Suppressor macrophage (primary cell): ENCODE measurements around the gene DAPK2.

Experiments
- DNase-seq, 4 experiments: peaks; one replicate each; pipeline ENCODE4 v3.0.0-alpha.2; 2020 to 2022

The DAPK2 gene

DNA sequence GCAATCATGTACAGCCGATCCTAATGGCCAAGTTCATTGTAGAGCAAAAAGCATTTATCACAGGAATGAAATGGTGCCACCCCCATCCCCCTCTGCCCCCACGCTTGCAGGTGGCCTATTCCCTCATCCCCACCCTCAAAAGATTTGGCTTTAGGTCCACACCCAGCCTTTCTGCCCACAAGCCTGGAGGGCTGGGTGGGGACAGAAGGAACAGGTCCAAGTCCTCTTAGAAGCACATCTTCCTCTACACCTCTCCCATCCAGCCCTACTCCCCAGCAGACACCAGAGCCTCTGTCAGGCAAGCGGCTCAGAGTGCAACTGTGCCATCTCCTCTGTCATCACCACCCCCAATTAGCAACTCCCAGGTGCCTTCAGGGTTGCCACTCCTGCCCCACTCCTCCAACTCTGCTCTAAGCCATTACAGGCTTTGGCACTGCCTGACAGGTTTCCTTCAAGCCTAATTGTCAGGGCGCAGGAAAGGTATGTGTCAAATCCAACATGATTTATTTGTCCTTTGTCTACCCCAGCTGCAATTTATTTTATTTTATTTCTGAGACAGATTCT, 49.4 kb downstream of the DAPK2 start:
- DNase-seq = no peak

DNA sequence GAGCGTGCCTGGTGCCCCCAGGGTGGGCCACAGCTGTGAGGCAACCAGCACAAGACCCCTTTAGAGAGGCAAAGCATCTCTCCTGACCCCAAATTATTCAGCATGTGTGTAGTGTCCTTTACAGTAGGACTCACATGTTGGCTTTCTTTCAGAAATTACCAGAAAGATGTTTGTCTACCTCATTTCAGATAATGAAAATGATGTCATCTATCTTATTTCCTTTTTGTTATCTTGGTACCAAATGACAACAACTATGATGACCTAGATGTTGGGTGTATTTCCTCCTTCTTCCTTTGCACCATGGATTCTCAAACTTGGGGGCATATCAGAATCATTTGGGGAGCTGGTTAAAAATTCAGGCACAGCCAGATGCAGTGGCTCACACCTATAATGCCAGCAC, 50.5 kb downstream of the DAPK2 start:
- DNase-seq = no peak

DNA sequence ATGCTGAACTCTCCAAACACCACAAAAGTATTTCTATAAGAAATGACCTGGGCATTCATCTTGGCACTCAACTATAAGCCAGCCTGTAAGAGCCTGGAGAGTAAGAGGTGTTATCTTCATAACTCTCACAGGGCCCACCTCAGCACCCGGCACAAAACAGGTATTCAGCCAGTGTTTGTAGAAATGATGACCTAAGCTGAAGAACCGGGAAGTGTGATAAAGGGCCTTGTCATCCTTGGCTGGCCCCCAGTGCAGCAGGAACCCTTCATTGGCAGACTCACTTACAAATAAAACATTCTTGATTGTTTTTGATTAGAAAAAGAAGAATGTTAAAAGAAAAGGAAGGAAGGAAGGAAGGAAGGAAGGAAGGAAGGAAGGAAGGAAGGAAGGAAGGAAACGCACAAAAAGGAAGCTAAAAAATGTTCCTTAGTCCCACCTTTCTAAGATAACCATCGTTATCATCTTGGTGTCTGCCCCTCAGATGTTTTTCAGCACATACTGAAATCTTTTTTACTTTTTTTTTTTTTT, 52.1 kb downstream of the DAPK2 start:
- no peak for DNase-seq

DNA sequence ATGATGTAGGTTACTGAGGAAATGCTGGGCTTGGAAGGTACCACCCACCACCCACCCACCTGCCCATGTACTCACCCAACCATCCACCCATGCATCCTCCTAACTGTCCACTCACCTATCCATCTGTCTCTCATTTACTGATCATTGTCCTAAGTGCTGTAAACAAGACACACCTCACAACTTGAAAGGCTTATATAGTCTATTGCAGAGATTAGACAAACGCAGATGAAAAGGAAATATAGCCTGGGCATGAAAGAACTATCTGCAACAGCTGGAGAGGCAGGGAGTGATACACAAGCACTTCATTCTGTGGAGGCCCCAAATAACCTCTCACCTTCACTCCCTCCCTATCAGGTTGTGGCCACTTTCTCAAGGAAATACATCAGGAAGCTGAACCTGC, 54.0 kb downstream of the DAPK2 start:
- no peak for DNase-seq

DNA sequence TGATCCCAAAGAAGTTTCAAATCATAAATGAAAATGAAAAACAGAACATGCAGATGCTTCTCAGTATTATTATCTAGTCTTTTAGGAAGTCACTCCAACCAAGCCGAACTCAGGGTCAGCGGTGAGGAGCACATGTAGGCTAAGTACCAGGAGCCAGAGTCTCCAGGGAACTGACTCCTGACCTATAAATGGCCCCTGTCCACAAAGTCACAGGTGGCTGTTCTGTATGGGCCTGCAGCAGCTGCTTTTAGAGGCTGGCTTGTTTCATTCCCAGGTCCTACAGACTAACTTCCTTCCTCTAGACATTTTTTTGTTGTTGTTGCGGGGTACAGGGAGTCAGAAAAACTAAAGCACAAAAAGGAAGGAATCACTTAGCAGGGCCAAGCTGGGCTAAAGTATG, 54.6 kb downstream of the DAPK2 start:
- peak in 2 of 4 experiments; percentile 27 to 33 for DNase-seq

DNA sequence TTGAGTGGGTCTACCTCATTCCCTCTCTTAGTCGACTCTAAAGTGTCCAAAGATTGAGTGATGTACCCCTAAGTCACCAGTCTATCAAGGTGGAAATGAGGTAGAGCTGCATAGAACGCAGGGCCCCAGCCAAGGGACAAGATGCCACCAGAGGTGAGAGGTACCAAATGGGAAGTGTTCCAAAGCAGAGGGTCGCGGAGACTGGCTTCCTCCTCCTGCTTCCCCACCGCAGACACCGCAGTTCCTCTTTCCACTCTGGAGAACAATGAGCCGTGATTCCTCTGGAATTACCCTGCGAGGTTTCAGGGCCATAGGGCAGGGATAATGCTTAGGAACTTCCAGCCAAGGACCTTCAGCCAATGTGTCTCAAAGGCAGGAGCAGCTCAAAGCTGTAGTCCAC, 55.8 kb downstream of the DAPK2 start:
- peak; percentile 63 to 78 (median 74) for DNase-seq

DNA sequence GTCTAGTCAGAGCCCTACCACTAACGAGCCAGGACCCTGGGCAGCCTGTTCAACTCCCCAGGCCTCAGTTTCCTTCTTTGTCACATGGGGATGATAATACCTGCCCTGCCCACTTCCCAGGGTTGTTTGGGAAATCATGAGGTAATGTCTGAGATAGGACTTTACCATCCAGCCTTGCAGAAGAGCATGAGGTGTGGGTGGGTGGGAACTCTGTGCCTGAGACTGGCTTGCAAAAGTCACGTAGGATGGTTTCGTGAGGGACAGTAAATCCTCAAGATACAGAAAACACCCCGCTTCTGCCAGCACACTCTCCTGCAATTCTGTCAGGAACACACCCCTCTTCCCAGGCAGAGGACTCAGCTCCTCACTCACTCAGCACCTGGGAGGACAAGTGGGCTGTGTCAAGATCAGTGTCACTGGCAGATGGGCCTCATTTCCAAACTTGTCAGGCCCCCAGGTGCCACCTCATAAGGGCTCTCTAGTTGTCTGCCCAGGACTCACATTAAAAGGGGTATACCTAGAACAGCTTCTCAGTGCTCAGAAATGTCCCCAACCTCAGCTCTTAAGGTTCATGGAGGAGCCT, 58.4 kb downstream of the DAPK2 start:
- DNase-seq = peak in 2 of 4 experiments; percentile 36 to 49

DNA sequence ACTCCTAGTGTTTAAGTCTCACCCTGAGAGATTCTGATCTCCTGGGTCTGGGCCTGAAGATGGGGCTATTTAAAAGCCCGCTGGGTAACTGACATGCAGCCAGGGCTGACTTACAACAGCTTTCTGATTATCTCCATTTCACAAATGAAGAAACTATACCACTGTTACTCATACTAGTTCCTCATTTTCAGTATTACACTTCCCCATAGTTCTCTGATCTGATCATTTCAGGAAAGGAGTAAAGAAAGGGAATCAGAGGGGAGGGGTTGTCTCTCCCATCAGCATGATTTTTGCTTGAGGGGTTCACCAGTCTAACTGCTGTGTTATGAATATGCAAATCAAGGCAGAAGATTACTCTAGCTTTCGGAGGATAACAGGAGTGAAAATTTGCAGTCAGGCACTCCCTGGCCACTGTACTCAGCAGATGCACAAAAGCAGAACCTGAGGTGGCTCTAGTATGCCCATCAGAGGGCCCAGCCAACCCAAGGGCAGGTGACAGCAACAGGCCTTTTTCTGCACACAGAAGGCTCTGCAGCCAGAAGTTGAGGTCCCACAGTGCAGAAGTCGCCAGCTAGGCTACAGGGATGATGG, 59.4 kb downstream of the DAPK2 start:
- DNase-seq = peak; percentile 73 to 89 (median 83)

DNA sequence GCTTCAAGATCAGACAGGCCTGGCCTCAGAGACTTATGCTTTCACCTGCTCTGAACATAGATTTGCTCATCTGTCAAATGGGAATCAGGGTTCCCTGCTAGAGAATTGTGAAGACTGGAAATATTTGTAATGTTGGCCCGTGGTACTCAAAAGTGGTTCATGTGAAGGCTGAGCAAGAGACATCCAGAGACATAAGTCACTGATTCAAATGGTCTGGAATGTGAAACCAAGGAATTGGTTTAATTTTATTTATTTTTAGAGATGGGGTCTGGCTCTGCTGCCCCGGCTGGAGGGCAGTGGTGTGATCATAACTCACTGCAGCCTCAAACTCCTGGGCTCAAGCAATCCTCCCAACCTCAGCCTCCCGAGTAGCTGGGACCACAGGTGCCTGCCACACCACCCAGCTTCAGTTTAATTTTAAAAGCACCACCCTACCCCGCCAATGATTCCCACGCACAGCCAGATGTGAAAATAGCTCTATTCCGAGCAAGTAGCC, 60.1 kb downstream of the DAPK2 start:
- DNase-seq = no peak

DNA sequence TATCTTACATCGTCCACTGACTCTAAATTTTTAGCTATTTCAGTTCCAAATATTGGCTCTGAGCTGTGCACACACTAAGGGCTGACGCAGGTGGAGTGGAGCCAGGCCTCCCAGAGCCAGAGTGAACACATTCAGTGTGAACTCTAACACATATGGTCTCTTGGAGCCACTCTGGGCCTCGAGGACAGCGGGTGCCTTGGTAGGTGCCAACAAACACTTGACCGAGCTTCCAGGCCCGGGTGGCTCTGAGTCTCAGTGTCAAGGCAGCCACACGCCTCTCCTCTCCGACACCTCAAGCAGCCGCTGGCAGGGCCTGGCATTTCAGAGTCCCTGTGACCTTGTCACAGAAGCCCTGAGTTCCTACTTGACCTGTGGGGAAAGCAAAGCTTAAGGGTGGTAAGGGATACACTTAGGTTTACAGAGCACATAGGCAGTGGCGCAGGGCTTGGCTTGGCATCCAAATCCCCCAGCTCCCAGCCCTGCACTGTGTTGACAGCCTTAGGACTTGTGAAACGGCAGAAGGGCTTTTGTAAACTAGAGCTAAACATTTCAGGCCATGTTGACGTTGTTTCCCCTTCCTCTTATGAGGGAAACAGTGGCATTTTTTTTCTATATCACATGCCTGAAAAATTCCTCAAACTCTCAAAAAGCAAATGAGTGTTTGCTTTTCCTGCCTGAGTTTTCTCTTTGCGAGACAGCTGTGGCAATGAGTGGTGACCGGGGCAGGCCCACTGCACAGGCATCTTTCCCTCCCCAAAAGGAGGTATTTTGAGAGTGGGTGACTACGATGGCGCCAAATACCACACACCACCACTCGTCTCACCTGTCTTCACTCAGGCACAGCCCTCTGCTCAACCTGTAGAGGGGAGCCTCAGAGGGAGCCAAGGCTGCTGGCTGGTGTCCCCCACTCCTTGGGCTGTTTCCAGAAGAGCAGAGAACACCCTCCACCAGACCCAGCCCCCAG, 60.8 kb downstream of the DAPK2 start:
- DNase-seq = peak; percentile 58 to 77 (median 71)

DNA sequence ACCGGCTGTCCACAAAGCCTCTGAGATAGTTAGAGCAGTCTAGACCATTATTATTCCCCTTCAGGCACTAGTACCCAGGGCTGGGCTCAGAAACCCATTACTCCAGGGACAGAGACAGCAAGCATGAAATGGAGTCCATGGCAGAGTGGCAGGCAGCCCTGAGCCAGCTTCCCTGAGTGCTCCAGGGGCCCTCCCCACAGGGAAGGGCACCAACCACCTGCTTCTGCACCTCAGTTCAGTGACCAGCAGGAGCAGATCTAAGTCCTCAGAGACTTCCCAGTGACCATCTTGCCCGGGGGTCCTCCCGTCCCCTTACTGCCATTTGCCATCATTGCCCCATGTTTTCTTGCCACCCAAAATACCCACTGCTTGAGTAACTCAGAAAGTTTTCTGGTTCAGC, 62.0 kb downstream of the DAPK2 start:
- DNase-seq = no peak

DNA sequence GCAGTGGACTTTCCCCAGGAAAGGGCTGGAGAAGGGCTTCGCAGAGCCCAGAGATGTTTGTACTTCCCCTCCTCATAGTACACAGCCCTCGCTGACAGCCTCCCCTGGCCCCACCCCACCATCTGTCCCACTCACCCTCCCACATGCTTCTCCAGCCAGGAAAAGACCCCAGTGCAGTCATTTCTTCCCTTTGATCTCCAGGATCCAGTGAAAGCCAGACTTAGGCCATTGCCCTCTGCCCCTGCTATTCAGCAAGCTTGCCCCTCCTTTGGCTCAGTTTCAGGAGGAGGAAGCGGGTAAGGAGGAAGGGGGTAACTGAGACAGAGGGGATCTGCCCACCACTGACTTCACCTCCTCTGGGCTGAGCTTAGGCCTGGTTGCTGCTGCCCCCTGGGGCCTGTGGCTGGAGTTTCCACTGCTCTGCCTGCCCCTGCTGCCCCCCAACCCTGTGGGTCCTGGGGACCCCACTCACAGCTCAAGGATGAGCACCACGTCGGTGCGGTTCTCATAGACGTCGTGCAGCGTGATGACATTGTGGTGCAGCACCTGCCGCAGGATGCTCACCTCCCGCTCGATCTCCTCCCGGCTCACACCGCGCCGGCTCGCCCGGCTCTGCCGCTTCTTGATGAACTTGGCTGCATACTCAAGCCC, 63.1 kb downstream of the DAPK2 start:
- peak in 2 of 4 experiments; percentile 25 to 28 for DNase-seq

DNA sequence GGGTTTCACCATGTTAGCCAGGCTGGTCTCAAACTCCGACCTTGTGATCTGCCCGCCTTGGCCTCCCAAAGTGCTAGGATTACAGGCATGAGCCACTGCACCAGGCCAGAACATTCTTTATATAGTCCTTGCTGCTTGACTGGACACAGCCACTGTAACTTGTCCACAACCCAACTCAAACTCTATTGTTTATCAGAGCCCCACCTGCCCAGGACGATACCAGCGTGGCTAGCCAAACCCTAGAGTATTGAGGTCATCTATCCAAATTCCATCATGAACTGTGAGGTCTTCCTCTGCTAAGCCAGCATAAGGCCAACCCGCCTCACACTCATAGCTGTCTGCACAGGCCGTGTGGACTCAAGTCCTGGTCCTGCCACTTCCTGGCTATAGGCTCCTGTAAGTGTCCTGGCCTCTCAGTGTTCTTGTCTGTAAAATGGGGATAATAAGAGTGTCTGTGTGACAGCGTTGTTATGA, 63.9 kb downstream of the DAPK2 start:
- no peak for DNase-seq

DNA sequence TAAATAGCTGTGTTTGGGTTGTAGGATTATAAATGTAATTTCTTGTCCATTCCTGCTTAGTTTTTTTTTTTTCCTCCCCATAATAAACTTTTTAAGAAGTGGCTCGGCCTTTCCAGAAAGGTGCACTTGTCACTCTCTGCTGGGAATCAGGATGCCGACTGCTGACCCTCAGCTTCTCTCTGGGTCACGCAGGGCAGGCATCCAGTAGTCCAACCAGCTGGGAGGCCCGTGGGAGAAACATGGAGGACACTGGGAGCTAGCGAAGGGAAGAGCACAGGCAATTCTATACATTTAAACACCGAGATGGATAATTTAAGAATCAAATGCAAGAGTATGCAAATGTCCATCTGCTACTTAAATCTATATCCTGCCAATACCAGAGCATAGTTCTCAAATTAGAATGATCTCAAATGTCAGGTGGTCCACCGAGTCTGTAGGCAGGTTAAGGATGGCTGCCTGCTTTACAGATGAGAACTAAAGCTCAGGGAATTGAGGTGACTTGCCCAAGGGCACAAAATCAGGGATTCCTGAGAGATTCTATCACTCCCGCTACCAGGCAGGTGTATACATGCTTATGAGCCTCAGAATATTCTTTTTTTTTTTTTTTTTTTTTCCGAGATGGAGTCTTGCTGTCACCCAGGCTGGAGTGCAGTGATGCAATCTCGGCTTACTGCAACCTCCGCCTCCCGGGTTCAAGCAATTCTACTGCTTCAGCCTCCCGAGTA, 64.5 kb downstream of the DAPK2 start:
- DNase-seq = no peak

DNA sequence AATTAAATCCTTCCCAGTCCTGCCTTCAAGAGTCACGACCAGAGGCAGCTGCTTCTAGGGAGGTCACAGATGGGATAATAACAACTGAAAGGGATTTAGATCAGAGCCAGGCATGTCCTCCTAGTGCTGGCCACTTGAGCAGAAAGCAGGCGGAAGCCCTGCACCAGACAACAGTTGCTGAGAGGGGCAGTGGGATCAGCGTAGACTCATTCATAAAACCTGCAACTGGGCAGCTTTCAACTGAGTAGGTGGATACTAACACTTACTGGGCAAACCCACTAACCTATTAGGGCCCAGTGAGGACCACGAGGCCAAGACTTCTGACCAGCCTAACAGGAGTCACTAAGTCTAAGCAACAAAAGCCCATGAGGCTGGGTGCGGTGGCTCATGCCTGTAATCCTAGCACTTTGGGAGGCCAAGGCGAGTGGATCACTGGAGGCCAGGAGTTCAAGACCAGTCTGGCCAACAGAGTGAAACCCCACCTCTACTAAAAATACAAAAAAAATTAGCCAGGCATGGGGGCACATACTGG, 67.0 kb downstream of the DAPK2 start:
- DNase-seq = no peak

DNA sequence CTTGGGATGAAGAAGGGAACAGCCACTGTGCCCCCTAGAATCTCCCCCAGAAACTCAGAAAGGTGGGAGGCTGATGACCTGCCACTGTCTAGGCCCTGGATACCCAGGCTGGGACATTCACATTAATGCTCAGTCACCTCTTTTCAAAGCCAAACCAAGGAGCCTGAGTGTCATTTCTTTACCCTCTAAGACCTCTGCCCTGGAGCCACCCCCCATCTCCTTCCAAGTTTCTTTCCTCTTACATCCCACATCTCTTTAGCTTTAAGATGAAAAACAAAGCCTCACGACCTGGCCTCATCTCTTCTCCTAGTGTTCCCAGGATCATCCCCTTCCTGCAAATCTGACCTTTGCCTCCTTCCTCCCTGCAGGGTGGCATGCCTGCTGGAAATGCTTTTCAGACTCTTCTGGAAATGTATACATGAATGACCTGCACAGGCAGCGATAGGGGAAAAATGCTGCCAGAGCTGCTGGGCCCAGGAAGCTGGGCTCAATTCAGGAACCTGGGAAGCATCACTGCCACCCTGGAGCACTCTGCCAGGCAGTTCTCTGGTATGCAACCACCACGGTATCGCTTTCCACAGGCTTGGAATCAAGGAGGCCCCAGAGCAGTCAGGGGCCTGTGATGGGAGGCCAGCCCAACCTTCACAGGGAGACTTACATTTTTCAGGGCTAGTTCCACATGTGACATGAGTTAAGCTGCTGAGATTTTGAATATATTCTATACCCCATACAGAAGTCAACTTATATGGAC, 67.6 kb downstream of the DAPK2 start:
- no peak for DNase-seq

DNA sequence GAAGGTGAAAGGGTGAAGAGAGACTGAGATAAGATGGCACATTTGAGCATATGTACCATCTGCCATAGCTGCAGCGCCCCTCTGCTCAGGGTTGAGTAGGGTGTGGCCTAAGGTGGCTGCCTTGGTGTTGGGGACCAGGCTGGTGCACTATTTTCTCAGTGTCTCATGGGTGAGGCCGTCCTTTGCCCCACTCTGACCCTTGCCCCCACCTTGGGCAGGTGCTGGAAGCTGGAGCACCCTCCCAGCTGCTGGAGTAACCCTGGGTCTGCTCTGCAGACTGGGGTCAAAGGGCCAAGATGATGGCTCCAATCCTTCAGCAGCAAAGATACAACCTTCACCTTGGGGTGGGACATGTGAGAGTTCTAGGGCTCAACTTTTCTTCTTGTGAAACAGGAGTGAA, 69.2 kb downstream of the DAPK2 start:
- DNase-seq = no peak

DNA sequence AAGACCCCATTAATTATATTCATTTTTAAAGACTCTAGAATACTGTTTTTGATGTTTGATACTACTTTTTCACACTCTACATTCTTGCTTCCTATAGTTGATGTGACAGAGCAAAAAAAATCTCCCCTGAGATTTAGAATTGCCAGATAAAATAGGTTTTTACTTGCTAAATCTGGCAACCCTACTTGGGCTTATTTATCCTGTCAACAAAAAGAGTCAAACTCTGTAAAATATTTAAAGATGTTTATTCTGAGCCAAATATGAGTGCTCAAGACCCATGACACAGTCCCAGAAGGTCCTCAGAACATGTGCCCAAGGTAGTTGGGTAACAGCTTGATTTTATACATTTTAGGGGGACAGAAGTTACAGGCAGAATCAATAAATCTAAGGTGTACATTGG, 72.3 kb downstream of the DAPK2 start:
- DNase-seq = no peak

DNA sequence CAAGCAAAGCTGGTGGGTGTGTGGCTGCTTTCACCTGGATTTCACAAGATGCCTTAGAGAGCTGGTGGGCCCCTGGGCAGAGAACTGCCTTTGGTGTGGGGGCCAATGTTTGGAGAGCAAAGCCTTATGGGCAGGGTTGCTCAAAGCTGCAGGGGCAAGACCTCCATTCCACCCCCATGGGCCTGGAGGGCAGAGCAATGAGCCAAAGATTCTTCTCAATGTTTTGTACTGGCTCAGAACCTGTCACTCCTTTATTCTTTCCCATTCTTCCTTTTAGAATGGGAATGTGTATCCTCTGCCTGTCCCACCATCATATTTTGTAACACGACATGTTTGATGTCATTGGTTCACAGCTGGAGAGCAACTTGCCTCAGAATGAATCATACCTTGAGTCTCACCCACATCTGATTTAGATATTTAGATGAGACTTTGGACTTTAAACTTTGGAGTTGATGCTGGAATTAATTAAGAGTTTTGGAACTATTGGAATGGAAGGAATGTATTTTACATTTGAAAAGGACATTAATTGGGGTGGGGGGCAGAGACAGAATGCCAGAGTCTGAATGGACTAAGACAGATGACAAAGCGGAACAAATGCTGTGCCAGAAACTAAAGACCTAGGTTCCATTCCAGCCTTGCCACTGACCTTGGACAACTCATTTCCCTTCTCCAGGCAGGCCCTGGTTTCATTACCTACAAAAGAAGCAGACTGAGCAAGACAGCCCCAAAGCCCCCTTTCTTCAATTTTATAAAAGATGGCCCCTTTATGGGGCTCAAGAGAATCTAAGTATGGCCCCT, 72.9 kb downstream of the DAPK2 start:
- no peak for DNase-seq

DNA sequence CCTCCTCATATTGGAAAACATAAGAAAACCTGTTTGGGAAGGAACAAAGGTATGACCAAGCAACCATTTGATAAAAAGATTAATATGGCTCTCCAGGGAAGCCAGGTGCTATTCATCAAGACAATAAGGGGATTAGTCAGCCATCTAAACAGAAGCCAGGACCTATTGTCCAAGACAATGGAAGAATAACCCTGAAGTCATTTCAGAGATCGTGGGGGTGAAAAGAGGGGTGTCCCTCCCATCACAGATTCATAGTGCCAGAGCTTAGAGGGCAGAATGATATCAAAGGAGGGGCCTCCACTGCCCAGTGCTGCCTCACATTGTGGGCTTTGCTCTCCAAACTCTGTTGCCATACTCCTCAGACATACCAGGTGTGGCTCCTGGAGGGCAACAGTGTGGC, 73.5 kb downstream of the DAPK2 start:
- DNase-seq = no peak
